Measurements from ENCODE around the gene STIM2. TPM values are rescaled to one million over a fixed set of nuclear protein-coding genes. Genes with fewer than 3 reads are reported as not detected.

Gene STIM2
- total and polyA plus RNA-seq, 2 of the 4 experiments (the other 2 are of a cell fraction), result 16.1 to 27.6 TPM

GRCh38 chr4:26891054-26891453 lies 30.4 kb downstream of the STIM2 start:
- H3K4ac ChIP-seq (ENCODE audit: low read depth, low read length), result no peak overlapping the region
- no peak for DNase-seq
- no peak overlapping the region for H4K91ac ChIP-seq (ENCODE audit: insufficient read depth, low read depth, low read length)
- no peak overlapping the region for H4K8ac ChIP-seq (ENCODE audit: low read depth in 2 of 2, low read length in 2 of 2)
- H2BK20ac ChIP-seq (ENCODE audit: low read depth, low read length), result no peak overlapping the region
- no peak overlapping the region for H2BK15ac ChIP-seq (ENCODE audit: low read depth, low read length)
- no TSS peak for BruUV-seq (replicated peaks)
- no peak overlapping the region for H3K4me3 ChIP-seq (ENCODE audit: insufficient read depth, low read depth, low read length)
- no peak overlapping the region for H4K5ac ChIP-seq (ENCODE audit: low read depth, low read length)
- CTCF ChIA-PET, result no interaction called here
- H2AK9ac ChIP-seq (replicated peaks; ENCODE audit: low read depth, low read length, poor library complexity), result no peak overlapping the region
- no peak overlapping the region for H3K9ac ChIP-seq (ENCODE audit: low read depth, low read length)
- POLR2A ChIA-PET (ENCODE audit: unreplicated experiment), result no interaction called here
- ATAC-seq (ENCODE audit: low read depth), result no peak
- 0 out of 2 replicates have a peak, but pooled peaks cover 4% of the 10 kb centered on the region for H3K9me1 ChIP-seq (ENCODE audit: insufficient read depth, low read length)
- H3K14ac ChIP-seq (replicated peaks; ENCODE audit: low read depth, low read length), result no peak overlapping the region
- no peaks in the 10 kb centered on the region for H3K9me3 ChIP-seq (ENCODE audit: control insufficient read depth, insufficient read depth, low read length)
- no peaks in the 10 kb centered on the region for H3K36me3 ChIP-seq (ENCODE audit: control insufficient read depth, insufficient read depth, low read length)
- dilution Hi-C loops (cut with HindIII; ENCODE audit: low sequenced_read_pairs, unreplicated experiment), result no loop called here
- H3K18ac ChIP-seq (ENCODE audit: low read depth, low read length), result no peak overlapping the region
- H2AFZ ChIP-seq (replicated peaks; ENCODE audit: low read length, poor library complexity), result no peak overlapping the region
- H3K4me2 ChIP-seq (ENCODE audit: low read depth, low read length), result no peak overlapping the region
- no peak overlapping the region for H3K27ac ChIP-seq (ENCODE audit: insufficient read depth, low read length)
- TF ChIP-seq BHLHE40 (IDR thresholded peaks at IDR 0.05; ENCODE audit: low read depth, low read length), result no peak
- no peak for TF ChIP-seq RAD21 (IDR thresholded peaks at IDR 0.05; ENCODE audit: low read length)
- TF ChIP-seq RFX5 (IDR thresholded peaks at IDR 0.05; ENCODE audit: low read depth, low read length), result no peak
- TF ChIP-seq ELK1 (IDR thresholded peaks at IDR 0.05; ENCODE audit: borderline replicate concordance, low read depth, low read length), result no peak
- TF ChIP-seq MAZ (IDR thresholded peaks at IDR 0.05; ENCODE audit: borderline replicate concordance, low read depth, low read length), result no peak
- no peak for TF ChIP-seq SMC3 (IDR thresholded peaks at IDR 0.05; ENCODE audit: low read depth, low read length)
- no peak for TF ChIP-seq USF2 (IDR thresholded peaks at IDR 0.05; ENCODE audit: low read depth, low read length)
- no peak for TF ChIP-seq MAFK (IDR thresholded peaks at IDR 0.05; ENCODE audit: low read depth, low read length)
- no peak for TF ChIP-seq FOS (IDR thresholded peaks at IDR 0.05; ENCODE audit: low read depth, low read length)
- no peak for TF ChIP-seq RCOR1 (IDR thresholded peaks at IDR 0.05; ENCODE audit: insufficient replicate concordance, low read length)
- TF ChIP-seq CEBPB (IDR thresholded peaks at IDR 0.05; ENCODE audit: low read depth, low read length), result no peak
- TF ChIP-seq CHD1 (IDR thresholded peaks at IDR 0.05; ENCODE audit: low read depth, low read length), result no peak
- no peak for TF ChIP-seq CTCF (conservative IDR thresholded peaks at IDR 0.05; ENCODE audit: low read depth, low read length)
- TF ChIP-seq MXI1 (IDR thresholded peaks at IDR 0.05; ENCODE audit: borderline replicate concordance, low read depth, low read length), result no peak
- no peak for TF ChIP-seq POLR2A (IDR thresholded peaks at IDR 0.05; ENCODE audit: low read depth, low read length)
- peaks cover 26 to 36% of the 10 kb centered on the region in 2 experiments for H3K79me1 ChIP-seq (ENCODE audit: low read depth in 1 of 2, low read length in 2 of 2)
- no peak overlapping the region for H2BK120ac ChIP-seq (ENCODE audit: low read depth, low read length)
- H2AK5ac ChIP-seq (ENCODE audit: low read depth, low read length), result no peak overlapping the region
- peaks cover 3% of the 10 kb centered on the region for H3K4me1 ChIP-seq (ENCODE audit: control insufficient read depth, insufficient read depth, low read length)
- in situ Hi-C loops (cut with MboI; ENCODE audit: low sequenced_read_pairs), result no loop called here
- H4K20me1 ChIP-seq (ENCODE audit: insufficient read depth, low read length), result no peaks in the 10 kb centered on the region; the same call in 1 of the 2 replicates
- no peak overlapping the region for H3K23ac ChIP-seq (ENCODE audit: low read depth, low read length)
- intact Hi-C loops (cut with micrococcal nuclease), result no loop called here
- no peak overlapping the region for H3K56ac ChIP-seq (ENCODE audit: extremely low read depth, insufficient read depth, low read length)
- no peaks in the 10 kb centered on the region for H3K27me3 ChIP-seq (ENCODE audit: control insufficient read depth, insufficient read depth, low read length)
- no peak overlapping the region for H2BK5ac ChIP-seq (ENCODE audit: low read depth, low read length, poor library complexity, severe bottlenecking)
